Fibroblast of mammary gland (primary cell): ENCODE measurements around the gene SLC38A9.

Experiments
- DNase-seq: peaks from one replicate; pipeline ENCODE4 v3.0.0-alpha.2; 2010; ENCODE audit warnings: low read depth
- H3K4me3 ChIP-seq: 2 replicates; pipeline ENCODE4 v1.5.1; 2011; ENCODE audit warnings: low read depth, mild to moderate bottlenecking, low read length, moderate library complexity; ENCODE audit not compliant: control insufficient read depth
- TF ChIP-seq, protein P1 (sequence below): conservative IDR thresholded peaks from 2 replicates; pipeline ENCODE4 v1.5.1; 2011; ENCODE audit warnings: low read depth, low read length, inconsistent platforms; ENCODE audit not compliant: control insufficient read depth, insufficient read depth

Gene SLC38A9

DNA sequence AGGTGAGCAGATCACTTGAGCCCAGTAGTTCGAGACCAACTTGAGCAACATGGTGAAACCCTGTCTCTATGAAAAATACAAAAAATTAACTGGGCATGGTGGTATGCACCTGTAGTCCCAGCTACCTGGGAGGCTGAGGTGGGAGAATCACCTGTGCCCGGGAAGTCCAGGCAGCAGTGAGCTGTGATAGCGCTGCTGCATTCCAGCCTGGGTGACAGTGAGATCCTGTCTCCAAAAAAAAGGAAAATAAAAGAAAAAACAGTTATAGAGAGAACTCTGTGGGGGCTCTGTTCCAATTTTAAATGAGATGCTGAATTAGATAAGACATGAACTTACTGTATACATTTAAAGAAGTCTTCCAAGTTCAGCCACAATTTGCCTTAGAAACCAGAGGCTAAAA lies 44.2 kb downstream of the SLC38A9 start:
- no peak overlapping the region for H3K4me3 ChIP-seq
- TF ChIP-seq, protein P1, sequence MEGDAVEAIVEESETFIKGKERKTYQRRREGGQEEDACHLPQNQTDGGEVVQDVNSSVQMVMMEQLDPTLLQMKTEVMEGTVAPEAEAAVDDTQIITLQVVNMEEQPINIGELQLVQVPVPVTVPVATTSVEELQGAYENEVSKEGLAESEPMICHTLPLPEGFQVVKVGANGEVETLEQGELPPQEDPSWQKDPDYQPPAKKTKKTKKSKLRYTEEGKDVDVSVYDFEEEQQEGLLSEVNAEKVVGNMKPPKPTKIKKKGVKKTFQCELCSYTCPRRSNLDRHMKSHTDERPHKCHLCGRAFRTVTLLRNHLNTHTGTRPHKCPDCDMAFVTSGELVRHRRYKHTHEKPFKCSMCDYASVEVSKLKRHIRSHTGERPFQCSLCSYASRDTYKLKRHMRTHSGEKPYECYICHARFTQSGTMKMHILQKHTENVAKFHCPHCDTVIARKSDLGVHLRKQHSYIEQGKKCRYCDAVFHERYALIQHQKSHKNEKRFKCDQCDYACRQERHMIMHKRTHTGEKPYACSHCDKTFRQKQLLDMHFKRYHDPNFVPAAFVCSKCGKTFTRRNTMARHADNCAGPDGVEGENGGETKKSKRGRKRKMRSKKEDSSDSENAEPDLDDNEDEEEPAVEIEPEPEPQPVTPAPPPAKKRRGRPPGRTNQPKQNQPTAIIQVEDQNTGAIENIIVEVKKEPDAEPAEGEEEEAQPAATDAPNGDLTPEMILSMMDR: no peak
- no peak for DNase-seq

DNA sequence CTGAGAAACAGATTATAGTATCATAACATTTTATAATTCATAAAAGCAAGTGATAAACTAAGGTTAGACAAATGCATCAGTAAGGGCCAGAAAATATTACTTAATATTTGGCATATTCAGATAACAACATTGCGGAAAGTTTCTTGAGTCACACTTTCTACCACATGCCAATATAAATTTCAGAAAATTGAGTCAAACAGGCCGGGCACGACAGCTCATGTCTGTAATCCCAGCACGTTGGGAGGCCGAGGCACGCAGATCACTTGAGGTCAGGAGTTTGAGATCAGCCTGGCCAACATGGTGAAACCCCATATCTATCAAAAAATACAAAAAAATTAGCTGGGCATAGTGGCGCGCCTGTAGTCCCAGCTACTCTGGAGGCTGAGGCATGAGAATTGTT lies 47.1 kb downstream of the SLC38A9 start:
- H3K4me3 ChIP-seq: no peak overlapping the region
- DNase-seq: peak; percentile 57
- TF ChIP-seq, protein P1: no peak

DNA sequence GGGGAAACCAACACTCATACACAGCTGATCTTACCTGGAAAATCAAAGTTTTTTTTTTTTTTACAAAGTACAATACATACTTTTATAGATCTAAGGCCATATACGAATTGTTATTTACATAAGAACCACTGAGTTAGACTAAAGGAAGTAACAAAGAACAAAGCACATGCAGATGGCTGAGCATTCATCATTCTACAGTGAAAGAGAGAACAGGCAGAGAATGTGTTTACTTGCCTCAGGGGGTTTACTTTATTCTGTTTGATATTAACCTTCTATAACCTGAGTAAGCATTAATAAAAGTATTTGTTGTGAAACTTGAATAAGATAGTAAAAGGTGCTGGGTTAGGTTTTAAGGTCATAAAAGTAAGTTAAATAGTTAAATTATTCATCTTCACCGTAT lies 54.7 kb downstream of the SLC38A9 start:
- no peak for DNase-seq
- TF ChIP-seq, protein P1: no peak
- no peak overlapping the region for H3K4me3 ChIP-seq

DNA sequence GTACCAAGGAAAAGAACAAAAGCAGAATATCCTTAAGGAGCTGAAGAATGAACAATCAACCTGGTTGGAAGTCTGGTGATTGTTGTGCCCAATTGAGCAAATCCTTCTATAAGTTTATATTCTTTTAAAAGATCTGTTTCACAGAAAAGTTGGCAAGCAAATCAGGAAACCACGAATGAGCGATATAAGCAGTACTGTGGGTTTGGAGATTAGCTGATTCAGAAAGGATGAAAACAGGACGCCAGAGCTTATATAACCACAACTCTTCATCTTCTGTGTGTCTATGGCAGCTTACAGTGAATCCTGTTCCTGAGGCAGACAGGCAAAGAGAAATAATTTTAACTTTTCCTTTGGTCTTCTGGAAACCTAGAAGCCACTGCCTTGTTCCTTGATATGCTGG lies 61.7 kb downstream of the SLC38A9 start:
- H3K4me3 ChIP-seq: no peak overlapping the region
- TF ChIP-seq, protein P1: no peak
- peak; percentile 56 for DNase-seq

DNA sequence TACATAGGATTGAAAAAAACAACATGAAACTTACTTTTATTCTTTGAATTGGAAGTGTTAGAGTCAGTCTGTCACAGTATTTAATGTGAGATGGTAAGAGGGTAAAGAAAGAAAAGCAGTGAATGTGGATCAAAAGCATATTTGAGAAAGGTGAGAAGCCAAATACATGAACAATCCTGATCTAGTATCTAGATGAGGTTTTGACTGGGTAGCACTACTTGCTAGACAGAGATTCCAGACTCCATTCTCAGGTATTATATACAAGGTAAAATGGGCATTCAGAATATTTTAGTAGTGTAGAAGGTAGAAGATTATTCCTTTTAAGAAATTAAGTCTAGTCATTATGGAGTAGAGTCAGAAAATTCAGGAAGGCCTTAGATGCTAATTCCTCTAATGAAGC lies 62.2 kb downstream of the SLC38A9 start:
- TF ChIP-seq, protein P1: no peak
- no peak overlapping the region for H3K4me3 ChIP-seq
- DNase-seq: no peak

DNA sequence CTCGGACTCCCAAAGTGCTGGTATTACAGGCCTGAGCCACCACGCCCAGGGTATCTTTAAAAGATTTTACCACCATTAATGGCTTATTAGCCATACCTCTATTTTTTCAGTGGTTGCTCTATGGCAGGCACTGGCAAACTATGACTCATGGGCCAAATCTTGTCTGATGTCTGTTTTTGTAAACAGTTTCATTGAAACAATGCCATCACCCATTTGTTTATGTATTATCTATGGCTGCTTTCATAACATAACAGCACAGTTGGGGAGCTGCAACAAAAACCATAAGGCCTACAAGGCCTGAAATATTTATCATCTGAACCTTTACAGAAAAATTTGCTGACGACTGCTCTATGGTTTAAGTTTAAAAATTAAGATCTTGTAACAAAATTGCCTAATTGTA lies 66.8 kb downstream of the SLC38A9 start:
- no peak overlapping the region for H3K4me3 ChIP-seq
- peak; percentile 50 for DNase-seq
- TF ChIP-seq, protein P1: no peak

DNA sequence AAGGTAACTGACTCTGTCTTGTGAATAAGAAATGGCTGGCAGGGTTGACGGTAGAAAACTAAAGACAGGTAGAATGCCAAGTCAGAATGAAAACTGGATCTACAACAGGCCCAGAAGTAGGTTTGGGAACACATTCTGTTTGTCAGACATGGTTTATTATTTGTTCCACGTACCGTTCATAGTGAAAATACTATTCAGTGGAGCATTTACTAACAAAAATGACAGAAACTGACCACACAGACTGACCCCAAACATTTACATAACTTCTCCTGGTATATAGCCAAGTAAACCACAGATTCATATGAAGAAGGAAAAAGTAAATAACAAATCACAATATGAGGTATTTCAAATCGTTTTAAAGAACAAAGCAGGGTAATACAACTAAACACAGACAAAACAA lies 73.7 kb downstream of the SLC38A9 start:
- H3K4me3 ChIP-seq: no peak overlapping the region
- TF ChIP-seq, protein P1: no peak
- peak; percentile 33 for DNase-seq
